ENCODE results near the gene LHFPL3.

- TF ChIP-seq CTCF (IDR thresholded peaks at IDR 0.05) = no peak
- TF ChIP-seq EZH2 (IDR thresholded peaks at IDR 0.05) = no peak
These were observed 82.3 kb downstream of the LHFPL3 start for GRCh38 chr7:104410742-104411141.
